GM06990 (cell line): ENCODE measurements around the gene ACAD8.

Source experiments
- DNase-seq: peaks from one replicate; pipeline ENCODE4 v3.0.0-alpha.2; 2011; ENCODE audit not compliant: insufficient read length; ENCODE audit errors: extremely low read depth
- H3K27me3 ChIP-seq: replicated peaks from 2 replicates; pipeline ENCODE4 v1.6.0; 2011; ENCODE audit warnings: low read length; ENCODE audit not compliant: control insufficient read depth, insufficient read depth
- H3K36me3 ChIP-seq: 2 replicates; pipeline ENCODE4 v1.5.1; 2011; ENCODE audit warnings: low read length; ENCODE audit not compliant: control insufficient read depth, insufficient read depth
- H3K4me3 ChIP-seq: replicated peaks from 2 replicates; pipeline ENCODE4 v1.5.1; 2011; ENCODE audit warnings: low read depth, mild to moderate bottlenecking, control low read depth, low read length
- TF ChIP-seq, protein P1 (sequence below): IDR thresholded peaks from 2 replicates; pipeline ENCODE4 v1.5.1; 2011; ENCODE audit warnings: low read length, control low read depth, mild to moderate bottlenecking, inconsistent platforms; ENCODE audit not compliant: insufficient read depth, poor library complexity, severe bottlenecking

ACAD8 gene

GRCh38 chr11:134228625-134229024, 24.7 kb upstream of the ACAD8 start:
- peak; percentile 41 for DNase-seq
- Histone ChIP-seq H3K27me3 (no peaks in the 10 kb centered on the region), H3K4me3 (no peak overlapping the region), H3K36me3 (no peaks in the 10 kb centered on the region)
- TF ChIP-seq, protein P1, sequence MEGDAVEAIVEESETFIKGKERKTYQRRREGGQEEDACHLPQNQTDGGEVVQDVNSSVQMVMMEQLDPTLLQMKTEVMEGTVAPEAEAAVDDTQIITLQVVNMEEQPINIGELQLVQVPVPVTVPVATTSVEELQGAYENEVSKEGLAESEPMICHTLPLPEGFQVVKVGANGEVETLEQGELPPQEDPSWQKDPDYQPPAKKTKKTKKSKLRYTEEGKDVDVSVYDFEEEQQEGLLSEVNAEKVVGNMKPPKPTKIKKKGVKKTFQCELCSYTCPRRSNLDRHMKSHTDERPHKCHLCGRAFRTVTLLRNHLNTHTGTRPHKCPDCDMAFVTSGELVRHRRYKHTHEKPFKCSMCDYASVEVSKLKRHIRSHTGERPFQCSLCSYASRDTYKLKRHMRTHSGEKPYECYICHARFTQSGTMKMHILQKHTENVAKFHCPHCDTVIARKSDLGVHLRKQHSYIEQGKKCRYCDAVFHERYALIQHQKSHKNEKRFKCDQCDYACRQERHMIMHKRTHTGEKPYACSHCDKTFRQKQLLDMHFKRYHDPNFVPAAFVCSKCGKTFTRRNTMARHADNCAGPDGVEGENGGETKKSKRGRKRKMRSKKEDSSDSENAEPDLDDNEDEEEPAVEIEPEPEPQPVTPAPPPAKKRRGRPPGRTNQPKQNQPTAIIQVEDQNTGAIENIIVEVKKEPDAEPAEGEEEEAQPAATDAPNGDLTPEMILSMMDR: no peak

DNA sequence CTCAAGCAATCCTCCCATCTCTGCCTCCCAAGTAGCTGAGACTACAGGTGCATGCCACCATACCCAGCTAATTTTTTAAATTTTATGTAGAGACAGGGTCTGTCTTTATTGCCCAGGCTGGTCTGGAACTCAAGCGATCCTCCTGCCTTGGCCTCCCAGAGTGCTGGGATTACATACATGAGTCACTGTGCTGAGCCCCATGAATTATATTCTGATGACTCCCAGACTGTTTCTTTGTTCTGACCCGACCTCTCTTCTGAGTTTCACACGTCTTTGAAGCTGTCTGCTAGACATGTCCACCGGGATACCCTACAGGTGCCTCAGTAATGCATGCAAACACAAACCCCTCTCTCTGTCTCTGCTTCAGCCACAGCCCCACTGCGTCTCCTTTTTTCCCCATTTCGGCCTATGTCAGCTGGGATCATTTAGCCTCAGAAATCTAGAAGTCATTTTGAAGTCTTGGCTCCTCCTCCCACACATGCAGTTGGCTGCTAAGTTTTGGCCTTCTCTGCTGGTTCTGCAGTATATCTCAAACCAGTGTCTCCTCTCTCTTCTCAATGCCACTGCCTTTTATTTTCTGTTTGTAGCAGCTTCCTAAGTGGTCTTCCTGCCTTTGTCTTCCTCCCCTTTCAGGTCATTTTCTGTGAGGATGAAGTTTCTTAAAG, 24.1 kb upstream of the ACAD8 start:
- TF ChIP-seq, protein P1: no peak
- no peak for DNase-seq
- Histone ChIP-seq H3K36me3 (no peaks in the 10 kb centered on the region), H3K27me3 (no peaks in the 10 kb centered on the region), H3K4me3 (no peak overlapping the region)

DNA sequence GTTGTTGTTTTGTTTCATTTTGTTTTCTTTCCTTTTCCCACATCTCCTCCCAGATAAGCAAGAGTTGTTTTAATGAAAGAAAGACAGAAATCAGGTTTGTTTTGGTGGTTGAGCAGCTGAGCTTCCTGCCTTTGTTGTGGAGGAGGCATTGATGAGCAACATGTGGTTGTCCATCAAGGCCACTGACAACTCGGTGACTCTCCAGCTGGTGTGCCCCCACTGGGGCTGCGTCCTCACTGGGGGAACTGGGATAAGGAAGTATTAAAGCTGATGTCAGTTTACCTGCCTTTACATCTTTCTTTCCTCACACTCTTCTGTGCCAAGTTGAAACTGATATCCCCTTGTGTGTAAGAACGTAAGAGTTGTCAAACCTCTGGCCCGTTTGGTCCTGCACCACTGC, 23.0 kb upstream of the ACAD8 start:
- TF ChIP-seq, protein P1: no peak
- Histone ChIP-seq H3K36me3 (peaks cover 3% of the 10 kb centered on the region; the same call in 1 of the 2 replicates), H3K27me3 (no peaks in the 10 kb centered on the region), H3K4me3 (no peak overlapping the region)
- DNase-seq: no peak

DNA sequence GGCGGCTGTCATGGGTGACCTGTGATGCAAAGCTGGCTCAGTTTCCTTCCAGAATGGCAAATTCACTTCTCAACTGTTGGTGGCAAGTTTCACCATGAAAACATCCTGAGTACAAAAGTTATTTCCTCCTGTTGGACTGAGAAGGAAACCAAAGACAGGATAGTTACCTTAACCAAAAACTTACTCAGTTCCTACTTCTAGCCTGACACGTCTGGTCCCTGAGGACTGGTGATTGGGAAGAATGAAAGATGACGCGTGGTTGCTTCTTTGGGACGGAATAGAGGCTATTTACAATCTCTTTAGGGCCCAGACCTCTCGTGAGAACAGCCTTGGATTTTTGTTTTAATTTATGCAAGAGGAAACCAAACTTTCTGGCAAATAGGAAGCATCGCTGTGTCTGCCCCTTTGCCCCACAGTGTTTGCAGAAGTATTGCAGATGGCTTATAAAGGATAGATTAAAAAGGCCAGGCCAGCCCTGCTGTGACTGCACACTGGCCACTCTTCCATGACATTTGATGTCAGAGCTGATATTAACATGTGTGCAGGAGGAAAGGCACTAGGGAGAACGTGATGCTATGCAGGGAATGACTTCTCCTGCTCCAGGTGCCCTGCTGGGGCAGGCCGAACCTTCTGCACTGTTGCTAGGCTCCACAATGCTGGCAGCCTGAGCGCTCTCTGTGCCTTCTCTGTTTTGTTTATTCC, 21.3 kb upstream of the ACAD8 start:
- Histone ChIP-seq H3K4me3 (no peak overlapping the region), H3K36me3 (peaks cover 5% of the 10 kb centered on the region), H3K27me3 (no peaks in the 10 kb centered on the region)
- DNase-seq: no peak
- TF ChIP-seq, protein P1: no peak

GRCh38 chr11:134233729-134234179, 19.6 kb upstream of the ACAD8 start:
- TF ChIP-seq, protein P1: no peak
- H3K4me3 ChIP-seq: no peak overlapping the region
- H3K36me3 ChIP-seq: peaks cover 5% of the 10 kb centered on the region
- no peaks in the 10 kb centered on the region for H3K27me3 ChIP-seq
- no peak for DNase-seq

- Histone ChIP-seq H3K36me3 (peaks cover 6% of the 10 kb centered on the region), H3K27me3 (no peaks in the 10 kb centered on the region), H3K4me3 (no peak overlapping the region)
- TF ChIP-seq, protein P1: no peak
- no peak for DNase-seq
Measured at GRCh38 chr11:134235399-134235798, 18.0 kb upstream of the ACAD8 start.
